ENCODE measurements around the gene IDH3A.

IDH3A gene

DNA sequence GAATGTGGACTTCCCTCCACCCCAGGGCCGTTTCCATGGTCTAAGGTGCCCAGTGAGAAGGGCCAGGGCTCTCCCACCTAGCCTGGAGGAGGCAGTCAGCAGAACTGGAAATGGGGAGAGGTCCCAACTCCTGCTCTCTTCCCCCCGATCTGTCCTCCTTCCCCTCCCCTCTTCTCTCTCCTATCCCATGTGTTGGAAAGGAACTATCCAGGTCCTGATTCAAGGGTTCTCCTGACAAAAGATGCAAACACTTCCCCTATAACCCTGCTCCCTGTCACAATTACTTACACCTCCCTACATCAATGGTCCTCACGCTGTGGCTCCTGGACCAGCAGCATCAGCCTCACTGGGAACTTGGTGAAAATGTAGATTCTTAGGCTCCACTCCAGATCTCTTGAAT, 23.9 kb upstream of the IDH3A start:
- DNase-seq (ENCODE audit: low spot score) = no peak
- POLR2A ChIA-PET (ENCODE audit: low non-redundant PET) = no interaction called here
- TF ChIP-seq, protein P1, sequence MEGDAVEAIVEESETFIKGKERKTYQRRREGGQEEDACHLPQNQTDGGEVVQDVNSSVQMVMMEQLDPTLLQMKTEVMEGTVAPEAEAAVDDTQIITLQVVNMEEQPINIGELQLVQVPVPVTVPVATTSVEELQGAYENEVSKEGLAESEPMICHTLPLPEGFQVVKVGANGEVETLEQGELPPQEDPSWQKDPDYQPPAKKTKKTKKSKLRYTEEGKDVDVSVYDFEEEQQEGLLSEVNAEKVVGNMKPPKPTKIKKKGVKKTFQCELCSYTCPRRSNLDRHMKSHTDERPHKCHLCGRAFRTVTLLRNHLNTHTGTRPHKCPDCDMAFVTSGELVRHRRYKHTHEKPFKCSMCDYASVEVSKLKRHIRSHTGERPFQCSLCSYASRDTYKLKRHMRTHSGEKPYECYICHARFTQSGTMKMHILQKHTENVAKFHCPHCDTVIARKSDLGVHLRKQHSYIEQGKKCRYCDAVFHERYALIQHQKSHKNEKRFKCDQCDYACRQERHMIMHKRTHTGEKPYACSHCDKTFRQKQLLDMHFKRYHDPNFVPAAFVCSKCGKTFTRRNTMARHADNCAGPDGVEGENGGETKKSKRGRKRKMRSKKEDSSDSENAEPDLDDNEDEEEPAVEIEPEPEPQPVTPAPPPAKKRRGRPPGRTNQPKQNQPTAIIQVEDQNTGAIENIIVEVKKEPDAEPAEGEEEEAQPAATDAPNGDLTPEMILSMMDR (conservative IDR thresholded peaks at IDR 0.05; ENCODE audit: low read depth) = no peak
- H3K27ac ChIP-seq = no peak overlapping the region
- CTCF ChIA-PET = no interaction called here

DNA sequence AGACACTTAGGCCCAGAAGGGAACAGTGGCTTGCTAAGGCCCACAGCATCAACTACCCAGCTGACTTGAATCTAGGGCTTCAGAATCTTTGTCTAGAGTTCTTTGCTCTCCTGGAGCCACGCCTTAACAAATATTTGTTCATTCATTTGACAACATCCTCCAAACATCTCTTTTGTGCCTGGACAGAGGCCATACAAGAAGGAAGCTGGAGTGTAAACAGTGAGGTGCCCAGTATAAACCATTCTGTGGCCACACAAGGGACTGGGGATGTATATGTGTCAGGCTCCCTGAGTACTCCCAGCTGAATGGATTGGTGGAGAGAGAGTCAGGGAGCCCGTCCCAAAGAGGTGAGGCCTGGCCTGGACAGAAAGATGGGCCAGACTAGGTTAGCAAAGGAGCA, 21.3 kb upstream of the IDH3A start:
- POLR2A ChIA-PET (ENCODE audit: low non-redundant PET) = no interaction called here
- CTCF ChIA-PET = interaction anchor here (0.6 kb wide), 1 partner anchor 184 kb away, joined by 3 read pairs; no protein-coding TSS in a partner anchor
- no peak overlapping the region for H3K27ac ChIP-seq
- TF ChIP-seq, protein P1 (conservative IDR thresholded peaks at IDR 0.05; ENCODE audit: low read depth) = no peak
- no peak for DNase-seq (ENCODE audit: low spot score)

DNA sequence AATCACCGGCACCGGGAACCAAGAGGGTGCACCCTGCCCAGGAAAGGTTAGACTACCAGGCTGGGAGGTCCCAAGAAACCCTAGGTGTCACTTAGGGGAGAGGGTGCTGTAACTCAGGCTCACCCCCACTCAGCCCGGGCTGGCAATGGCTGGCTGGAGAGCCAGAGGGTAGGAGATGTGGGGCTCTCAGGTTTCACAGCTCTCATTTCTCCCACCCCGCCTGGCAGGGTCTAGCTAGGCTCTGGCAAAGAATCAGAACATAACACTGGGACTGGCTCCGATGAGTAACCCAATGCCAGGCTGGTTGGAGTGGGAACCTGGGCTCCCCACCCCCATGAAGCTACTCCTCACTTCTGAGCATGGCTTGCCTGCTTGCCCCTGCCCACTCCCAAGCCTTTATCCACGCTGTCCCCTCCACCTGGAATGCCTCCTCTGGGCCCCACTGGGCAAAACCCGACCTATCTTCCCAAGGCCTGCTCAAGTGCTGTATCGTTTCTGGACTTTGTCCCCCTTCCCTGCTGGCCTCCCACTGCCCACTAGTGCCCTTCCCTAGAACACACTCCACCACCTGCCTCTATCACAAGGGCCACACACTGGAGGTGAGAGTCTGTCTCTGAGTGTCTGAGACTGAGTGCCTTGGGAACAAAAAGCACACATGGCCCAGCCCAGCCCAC, 19.9 kb upstream of the IDH3A start:
- H3K27ac ChIP-seq = peak overlapping the region; percentile 10; the same call in 1 of the 2 replicates
- ChIA-PET POLR2A (ENCODE audit: low non-redundant PET) (no interaction called here), CTCF (interaction anchor here (1.0 to 1.9 kb wide), 2 partner anchors 48 to 66 kb away, joined by 3 to 11 read pairs; no protein-coding TSS in a partner anchor)
- TF ChIP-seq, protein P1 (conservative IDR thresholded peaks at IDR 0.05; ENCODE audit: low read depth) = no peak
- DNase-seq (ENCODE audit: low spot score) = peak; percentile 36

DNA sequence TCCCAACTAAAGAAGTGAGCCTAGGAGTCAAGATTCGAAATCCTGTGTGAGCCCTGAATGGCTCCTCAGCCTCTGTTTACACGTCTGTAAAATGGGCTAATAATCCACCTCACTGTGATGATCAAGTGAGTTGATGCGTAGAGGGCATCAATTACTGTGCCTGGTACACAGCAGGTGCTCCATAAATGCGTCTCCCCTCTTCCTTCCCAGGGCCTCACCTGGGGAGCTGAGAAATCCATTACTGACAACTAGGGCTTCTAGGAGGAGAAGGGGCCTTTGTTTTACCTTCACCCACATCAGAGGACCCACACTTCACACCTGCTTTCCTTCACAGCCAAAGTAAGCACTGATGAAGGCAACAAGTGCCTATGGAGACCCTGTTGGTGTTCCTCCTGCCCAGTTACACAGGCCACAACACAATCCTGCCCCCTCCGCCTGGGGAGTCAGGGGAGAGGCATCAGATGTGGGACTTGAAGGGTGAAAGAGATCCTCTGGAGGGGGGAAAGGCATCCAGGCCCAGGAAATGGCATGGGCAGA, 19.3 kb upstream of the IDH3A start:
- peak overlapping the region; percentile 12; the same call in 1 of the 2 replicates for H3K27ac ChIP-seq
- ChIA-PET CTCF (interaction anchor here (0.5 to 1.9 kb wide), 6 partner anchors 8 to 171 kb away, joined by 3 to 11 read pairs (median 4); no protein-coding TSS in a partner anchor), POLR2A (ENCODE audit: low non-redundant PET) (no interaction called here)
- TF ChIP-seq, protein P1 (conservative IDR thresholded peaks at IDR 0.05; ENCODE audit: low read depth) = no peak
- DNase-seq (ENCODE audit: low spot score) = no peak

DNA sequence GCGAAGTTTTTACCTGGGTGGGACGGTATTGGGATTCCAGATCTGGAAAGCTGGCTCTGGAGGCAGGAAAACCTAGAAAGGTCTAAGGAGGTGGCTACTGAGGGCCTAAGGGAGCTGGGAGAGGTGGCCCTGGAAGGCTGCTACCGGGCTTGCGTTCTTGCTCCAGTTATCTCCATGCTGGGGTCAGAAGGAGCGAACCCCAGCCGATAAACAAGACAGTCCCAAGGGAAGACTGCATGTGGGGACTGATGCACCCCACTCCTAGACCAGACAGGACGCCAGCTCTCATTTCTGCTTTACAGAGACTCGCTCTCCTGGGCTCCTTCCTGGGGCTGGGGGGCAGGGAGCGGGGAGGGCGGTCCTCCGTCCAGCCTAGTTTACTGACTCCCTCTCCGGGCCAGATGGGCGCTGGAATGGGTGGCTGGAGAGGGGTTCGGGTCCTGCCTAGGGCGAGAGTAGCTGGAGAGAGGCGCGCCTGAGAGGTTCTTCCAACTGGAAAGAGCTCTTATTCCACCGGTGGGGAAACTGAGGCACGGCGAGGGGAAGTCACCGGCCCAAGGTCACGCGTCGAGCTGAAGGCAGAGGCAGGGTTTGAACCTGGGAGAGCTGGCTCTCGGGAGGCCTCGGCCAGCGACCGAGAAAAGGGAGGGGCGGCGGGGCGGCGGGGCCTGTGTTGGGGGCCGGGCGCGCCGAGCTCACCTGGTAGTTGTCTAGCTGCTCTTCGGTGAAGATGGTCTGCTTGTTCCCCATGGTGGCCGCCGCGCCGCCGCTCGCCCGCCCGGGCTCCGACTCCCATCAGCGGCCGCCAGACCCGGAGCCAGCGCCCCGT, 18.5 kb upstream of the IDH3A start:
- no peak for DNase-seq (ENCODE audit: low spot score)
- ChIA-PET CTCF (interaction anchor here (0.5 to 2.1 kb wide), 21 partner anchors 9 to 617 kb away, joined by 3 to 11 read pairs (median 3); no protein-coding TSS in a partner anchor), POLR2A (ENCODE audit: low non-redundant PET) (no interaction called here)
- H3K27ac ChIP-seq = peak overlapping the region; percentile 12; the same call in 1 of the 2 replicates
- TF ChIP-seq, protein P1 (conservative IDR thresholded peaks at IDR 0.05; ENCODE audit: low read depth) = no peak

Data from RWPE1 (cell line).